Activated T-cell treated with anti-CD3 and anti-CD28 coated beads, Interleukin-2, amount 50 U/mL, for 72 hours (primary cell): Measurements from ENCODE around the gene IL22RA2. TPM values are rescaled to one million over a fixed set of nuclear protein-coding genes. Genes with fewer than 3 reads are reported as not detected.

Experiments used
- ATAC-seq, 2 donors: fragments of 150-1000 bp; cut with Tn5 transposase; replicated peaks in 1 of 2; 2 replicates each; pipeline ENCODE4 v1.10.0; 2021; ENCODE audit warnings: moderate library complexity in 2 of 2, mild to moderate bottlenecking in 1 of 2
- DNase-seq, 2 donors: peaks; one replicate each; pipeline ENCODE4 v3.0.0; 2021 to 2022; ENCODE audit warnings: mixed read lengths in 1 of 2
- H3K27ac Mint-ChIP-seq: one replicate; pipeline ENCODE4 v1.8.0; 2022; ENCODE audit warnings: mild to moderate bottlenecking, moderate library complexity, mixed read lengths
- H3K27me3 Mint-ChIP-seq: one replicate; pipeline ENCODE4 v1.8.0; 2022; ENCODE audit warnings: low read depth, mixed read lengths
- H3K36me3 Mint-ChIP-seq, 2 donors: one replicate each; pipeline ENCODE4 v1.8.0; 2022; ENCODE audit warnings: mixed read lengths in 2 of 2, mild to moderate bottlenecking in 1 of 2; ENCODE audit not compliant: insufficient read depth in 2 of 2
- H3K4me1 Mint-ChIP-seq: one replicate; pipeline ENCODE4 v1.8.0; 2022; ENCODE audit warnings: low read depth, mixed read lengths
- H3K4me3 Mint-ChIP-seq, 2 donors: one replicate each; pipeline ENCODE4 v1.8.0; 2022; ENCODE audit warnings: mild to moderate bottlenecking in 2 of 2, mixed read lengths in 2 of 2, moderate library complexity in 2 of 2
- H3K9me3 Mint-ChIP-seq, 2 donors: one replicate each; pipeline ENCODE4 v1.8.0; 2022; ENCODE audit warnings: mixed read lengths in 2 of 2
- total RNA-seq, 2 donors: library from RNA; stranded (reverse); gene quantifications; one replicate each; pipeline ENCODE4 v1.2.3, GENCODE V29; 2022

IL22RA2 gene
- total RNA-seq, 2 donors from 2014 or later: not detected

DNA sequence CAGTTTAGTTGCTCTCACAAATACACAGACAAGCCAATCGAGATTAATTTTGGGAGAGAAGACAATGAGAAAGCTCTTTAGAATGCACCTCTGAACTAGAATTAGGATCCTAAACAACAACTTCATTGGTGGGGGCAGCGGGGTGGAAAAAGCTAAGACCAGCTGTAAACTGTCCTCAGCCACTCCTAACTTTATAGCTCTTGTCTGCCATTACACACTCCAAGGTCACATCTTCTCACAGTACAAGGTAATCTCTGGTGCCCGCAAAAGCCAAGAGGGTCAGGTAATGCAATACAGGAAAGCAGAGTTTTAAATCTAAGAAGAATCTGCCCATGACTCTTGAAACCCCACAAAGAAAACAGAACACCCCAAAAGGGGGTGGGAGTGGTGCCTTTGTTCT, 17.8 kb upstream of the IL22RA2 start:
- Mint-ChIP-seq H3K4me3 (no peak overlapping the region), H3K27me3 (no peaks in the 10 kb centered on the region)
- no peak for DNase-seq

GRCh38 chr6:137190583-137191094, 17.2 kb upstream of the IL22RA2 start:
- no peaks in the 10 kb centered on the region for H3K27me3 Mint-ChIP-seq
- H3K9me3 Mint-ChIP-seq: peaks cover 5 to 7% of the 10 kb centered on the region in 2 donors
- no peak for DNase-seq
- no peaks in the 10 kb centered on the region for H3K4me1 Mint-ChIP-seq
- H3K4me3 Mint-ChIP-seq: no peak overlapping the region
- H3K36me3 Mint-ChIP-seq: peaks cover 8 to 9% of the 10 kb centered on the region in 2 donors
- ATAC-seq: no peak
- H3K27ac Mint-ChIP-seq: no peak overlapping the region

More for the DNA sequence above, 17.8 kb upstream of the IL22RA2 start:
- no peak for ATAC-seq
- Mint-ChIP-seq H3K9me3 (peaks cover 5% of the 10 kb centered on the region in 2 donors), H3K36me3 (peaks cover 6 to 7% of the 10 kb centered on the region in 2 donors), H3K4me1 (no peaks in the 10 kb centered on the region), H3K27ac (no peak overlapping the region)

DNA sequence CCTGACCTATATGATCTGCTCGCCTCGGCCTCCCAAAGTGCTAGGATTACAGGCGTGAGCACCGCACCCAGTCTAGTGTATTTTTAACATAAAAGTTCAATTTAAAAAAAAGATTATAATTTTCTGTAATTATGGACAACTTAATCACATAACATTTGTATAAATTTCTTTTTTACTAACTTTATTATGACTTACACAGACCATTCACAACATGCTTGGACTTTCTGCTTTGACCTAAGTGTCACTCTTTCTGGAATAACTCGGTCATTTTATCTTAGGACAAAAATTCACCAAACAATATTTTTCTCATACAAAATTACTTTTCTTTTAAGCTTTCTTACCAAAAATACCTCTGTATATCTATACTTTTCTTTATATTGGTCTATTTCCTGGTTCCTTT, 15.4 kb upstream of the IL22RA2 start:
- DNase-seq (no peak), ATAC-seq (no peak)
- H3K27ac Mint-ChIP-seq: no peak overlapping the region
- H3K36me3 Mint-ChIP-seq: peaks cover 10 to 13% of the 10 kb centered on the region in 2 donors
- no peaks in the 10 kb centered on the region for H3K4me1 Mint-ChIP-seq
- peaks cover 5 to 10% of the 10 kb centered on the region in 2 donors for H3K9me3 Mint-ChIP-seq
- no peak overlapping the region for H3K4me3 Mint-ChIP-seq
- H3K27me3 Mint-ChIP-seq: no peaks in the 10 kb centered on the region

DNA sequence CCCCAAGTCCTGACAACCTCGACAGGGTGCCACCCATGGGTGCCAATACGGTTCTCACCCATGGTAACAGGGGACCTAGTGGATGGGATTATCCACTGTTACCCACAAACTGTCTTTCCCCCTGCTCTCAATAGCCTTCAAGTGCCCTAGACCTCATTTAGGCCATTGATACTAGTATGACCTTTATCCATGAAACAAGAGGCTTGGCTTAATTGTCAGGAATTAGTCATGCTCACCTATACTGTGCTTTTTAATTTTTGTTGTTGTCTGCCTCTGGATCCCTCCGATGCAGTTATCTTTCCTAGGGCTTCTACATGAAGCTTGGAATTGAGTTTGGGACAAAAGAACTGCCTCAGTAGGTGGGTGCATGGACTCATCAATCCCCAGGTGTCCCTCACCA, 11.8 kb upstream of the IL22RA2 start:
- ATAC-seq (no peak), DNase-seq (no peak)
- no peaks in the 10 kb centered on the region for H3K27me3 Mint-ChIP-seq
- no peaks in the 10 kb centered on the region for H3K4me1 Mint-ChIP-seq
- no peak overlapping the region for H3K27ac Mint-ChIP-seq
- peaks cover 16 to 21% of the 10 kb centered on the region in 2 donors for H3K36me3 Mint-ChIP-seq
- H3K9me3 Mint-ChIP-seq: peaks cover 11 to 17% of the 10 kb centered on the region in 2 donors
- H3K4me3 Mint-ChIP-seq: no peak overlapping the region

DNA sequence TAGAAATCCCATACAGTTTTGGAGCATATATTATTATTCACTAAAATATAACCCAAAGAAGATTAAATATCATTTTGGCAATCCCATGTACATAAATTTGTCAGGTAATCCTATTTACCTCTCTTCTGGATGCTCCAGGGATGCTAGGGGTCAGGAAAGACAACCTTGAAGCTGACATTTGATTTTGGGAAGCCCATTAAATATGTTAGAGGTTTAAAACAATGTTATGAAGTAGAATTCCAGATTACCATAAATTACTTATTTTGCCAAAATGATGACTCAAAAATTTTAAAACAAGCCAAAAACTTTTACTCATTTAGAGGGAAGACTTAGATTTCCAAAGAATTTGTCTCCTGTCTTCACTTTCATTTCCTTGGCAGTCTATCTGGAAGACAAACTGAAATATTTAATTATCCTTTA, 9.2 kb upstream of the IL22RA2 start:
- DNase-seq (no peak), ATAC-seq (no peak)
- Mint-ChIP-seq H3K9me3 (peaks cover 11 to 12% of the 10 kb centered on the region in 2 donors), H3K27me3 (peaks cover 10% of the 10 kb centered on the region), H3K4me1 (no peaks in the 10 kb centered on the region), H3K27ac (no peak overlapping the region), H3K36me3 (peaks cover 11 to 16% of the 10 kb centered on the region in 2 donors), H3K4me3 (no peak overlapping the region)

- Mint-ChIP-seq H3K27ac (no peak overlapping the region), H3K9me3 (peaks cover 11 to 12% of the 10 kb centered on the region in 2 donors), H3K36me3 (peaks cover 11 to 14% of the 10 kb centered on the region in 2 donors), H3K4me3 (no peak overlapping the region), H3K4me1 (no peaks in the 10 kb centered on the region), H3K27me3 (peaks cover 16% of the 10 kb centered on the region)
- ATAC-seq: no peak
- no peak for DNase-seq
Measured at GRCh38 chr6:137181891-137182653, 8.6 kb upstream of the IL22RA2 start.

DNA sequence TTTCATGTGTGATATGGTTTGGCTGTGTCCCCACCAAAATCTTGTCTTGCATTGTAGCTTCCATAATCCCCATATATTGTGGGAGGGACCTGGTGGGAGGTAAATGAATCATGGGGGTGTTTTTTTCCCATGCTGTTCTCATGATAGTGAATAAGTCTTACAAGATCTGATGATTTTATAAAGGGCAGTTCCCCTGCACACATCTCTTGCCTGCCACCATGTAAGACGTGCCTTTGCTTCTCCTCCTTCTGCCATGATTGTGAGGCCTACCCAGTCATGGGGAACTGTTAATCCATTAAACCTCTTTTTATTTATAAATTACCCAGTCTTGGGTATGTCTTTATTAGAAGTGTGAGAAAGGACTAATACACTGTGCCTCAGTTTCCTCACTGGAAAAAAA, 4.2 kb upstream of the IL22RA2 start:
- ATAC-seq: no peak
- Mint-ChIP-seq H3K27me3 (peaks cover 40% of the 10 kb centered on the region), H3K4me3 (no peak overlapping the region), H3K4me1 (peaks cover 2% of the 10 kb centered on the region), H3K36me3 (peaks cover 6 to 7% of the 10 kb centered on the region in 2 donors), H3K9me3 (peaks cover 7 to 9% of the 10 kb centered on the region in 2 donors), H3K27ac (no peak overlapping the region)
- no peak for DNase-seq

DNA sequence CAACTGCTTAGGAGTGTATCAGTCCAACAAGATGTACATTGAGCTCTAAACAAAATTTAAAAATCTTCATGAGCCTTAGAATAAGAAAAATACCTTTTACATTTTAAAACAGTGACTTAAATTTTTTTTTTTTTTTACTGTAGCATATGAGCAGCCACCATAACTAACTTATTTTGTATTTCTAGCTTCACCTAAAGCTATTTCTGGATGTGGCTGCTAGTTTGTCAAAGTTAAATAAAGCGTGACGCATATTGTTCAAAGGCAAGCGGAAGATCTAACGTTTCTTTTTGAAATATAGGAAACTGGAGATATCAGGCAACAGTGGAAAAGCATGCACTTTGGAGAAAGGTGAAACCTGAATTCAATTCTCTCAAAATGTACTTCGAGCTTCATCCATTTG, 3.3 kb upstream of the IL22RA2 start:
- H3K36me3 Mint-ChIP-seq: peaks cover 4% of the 10 kb centered on the region in 2 donors

DNA sequence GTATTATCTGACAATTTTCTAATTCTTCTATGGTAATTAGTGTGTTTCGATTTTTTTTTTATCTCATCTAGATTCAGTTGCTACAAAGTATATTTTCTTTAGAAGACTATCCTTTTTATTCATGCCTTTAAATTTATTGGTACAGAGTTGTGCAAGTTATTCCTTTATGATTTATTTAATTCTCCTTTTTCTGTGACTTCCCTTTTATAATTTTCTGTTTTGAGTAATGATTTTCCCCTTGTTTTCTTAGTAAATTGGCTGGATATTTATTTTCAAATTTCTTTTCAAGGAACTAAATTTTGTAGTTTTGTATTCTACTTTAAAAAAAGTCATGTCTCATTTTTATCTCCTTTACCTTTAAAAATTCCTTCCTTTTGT, 2.4 kb upstream of the IL22RA2 start:
- ATAC-seq: no peak
- DNase-seq: no peak
- H3K4me3 Mint-ChIP-seq: no peak overlapping the region
- H3K27me3 Mint-ChIP-seq: peaks cover 40% of the 10 kb centered on the region
- no peak overlapping the region for H3K27ac Mint-ChIP-seq
- peaks cover 13% of the 10 kb centered on the region for H3K4me1 Mint-ChIP-seq
- peaks cover 3 to 4% of the 10 kb centered on the region in 2 donors for H3K36me3 Mint-ChIP-seq
- H3K9me3 Mint-ChIP-seq: peaks cover 4 to 5% of the 10 kb centered on the region in 2 donors

More for the DNA sequence above, 3.3 kb upstream of the IL22RA2 start:
- Mint-ChIP-seq H3K27ac (no peak overlapping the region), H3K27me3 (peaks cover 40% of the 10 kb centered on the region), H3K9me3 (peaks cover 5 to 7% of the 10 kb centered on the region in 2 donors), H3K4me1 (peaks cover 11% of the 10 kb centered on the region), H3K4me3 (no peak overlapping the region)
- ATAC-seq (no peak), DNase-seq (no peak)

- no peak overlapping the region for H3K4me3 Mint-ChIP-seq
- H3K27me3 Mint-ChIP-seq: peaks cover 43% of the 10 kb centered on the region
- ATAC-seq: no peak
- H3K27ac Mint-ChIP-seq: no peak overlapping the region
- H3K36me3 Mint-ChIP-seq: peaks cover under 1 to 3% of the 10 kb centered on the region in 2 donors
- H3K4me1 Mint-ChIP-seq: peaks cover 19% of the 10 kb centered on the region
- no peak for DNase-seq
- peaks cover 0 to 5% of the 10 kb centered on the region in 2 donors for H3K9me3 Mint-ChIP-seq
Measured at GRCh38 chr6:137175157-137175867, 1.9 kb upstream of the IL22RA2 start.

DNA sequence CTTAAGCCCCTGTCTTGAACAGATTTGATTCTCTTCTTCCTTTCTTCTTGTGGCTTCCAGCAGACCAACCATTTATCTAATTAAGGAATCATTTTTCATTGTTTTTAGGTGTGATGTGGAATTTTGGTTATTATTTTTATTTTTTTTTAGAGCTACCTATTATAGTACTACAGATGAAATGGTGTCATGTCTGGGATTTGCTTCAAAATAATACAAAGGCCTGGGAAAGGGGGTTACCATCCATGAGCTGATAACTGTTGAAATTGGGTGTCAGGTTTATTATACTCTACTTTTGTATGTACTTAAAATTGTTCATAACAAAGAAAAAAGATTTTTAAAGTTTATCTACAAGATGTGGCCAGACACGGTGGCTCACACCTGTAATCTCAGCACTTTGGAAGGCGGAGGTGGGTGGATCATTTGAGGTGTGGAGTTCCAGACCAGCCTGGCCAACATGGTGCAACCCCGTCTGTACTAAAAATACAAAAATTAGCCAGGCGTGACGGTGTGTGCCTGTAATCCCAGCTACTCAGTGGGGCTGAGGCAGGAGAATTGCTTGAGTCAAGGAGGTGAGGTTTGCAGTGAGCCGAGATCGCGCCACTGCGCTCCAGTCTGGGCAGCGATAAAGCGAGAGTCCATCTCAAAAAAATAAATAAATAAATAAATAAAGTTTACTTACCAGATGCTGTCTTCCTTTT, 561 bp downstream of the IL22RA2 start:
- no peak overlapping the region for H3K4me3 Mint-ChIP-seq
- H3K4me1 Mint-ChIP-seq: peaks cover 34% of the 10 kb centered on the region
- H3K36me3 Mint-ChIP-seq: peaks cover 6 to 15% of the 10 kb centered on the region in 2 donors
- DNase-seq: no peak
- no peak overlapping the region for H3K27ac Mint-ChIP-seq
- peaks cover 5 to 13% of the 10 kb centered on the region in 2 donors for H3K9me3 Mint-ChIP-seq
- H3K27me3 Mint-ChIP-seq: peaks cover 47% of the 10 kb centered on the region
- no peak for ATAC-seq

GRCh38 chr6:137171824-137172733, 1.4 kb downstream of the IL22RA2 start:
- Mint-ChIP-seq H3K9me3 (peaks cover 5 to 13% of the 10 kb centered on the region in 2 donors), H3K36me3 (peaks cover 6 to 15% of the 10 kb centered on the region in 2 donors), H3K4me1 (peaks cover 41% of the 10 kb centered on the region), H3K4me3 (no peak overlapping the region), H3K27ac (no peak overlapping the region), H3K27me3 (peaks cover 39% of the 10 kb centered on the region)
- DNase-seq (no peak), ATAC-seq (no peak)
